ENCODE data around the gene MLC1.

Gene MLC1

DNA sequence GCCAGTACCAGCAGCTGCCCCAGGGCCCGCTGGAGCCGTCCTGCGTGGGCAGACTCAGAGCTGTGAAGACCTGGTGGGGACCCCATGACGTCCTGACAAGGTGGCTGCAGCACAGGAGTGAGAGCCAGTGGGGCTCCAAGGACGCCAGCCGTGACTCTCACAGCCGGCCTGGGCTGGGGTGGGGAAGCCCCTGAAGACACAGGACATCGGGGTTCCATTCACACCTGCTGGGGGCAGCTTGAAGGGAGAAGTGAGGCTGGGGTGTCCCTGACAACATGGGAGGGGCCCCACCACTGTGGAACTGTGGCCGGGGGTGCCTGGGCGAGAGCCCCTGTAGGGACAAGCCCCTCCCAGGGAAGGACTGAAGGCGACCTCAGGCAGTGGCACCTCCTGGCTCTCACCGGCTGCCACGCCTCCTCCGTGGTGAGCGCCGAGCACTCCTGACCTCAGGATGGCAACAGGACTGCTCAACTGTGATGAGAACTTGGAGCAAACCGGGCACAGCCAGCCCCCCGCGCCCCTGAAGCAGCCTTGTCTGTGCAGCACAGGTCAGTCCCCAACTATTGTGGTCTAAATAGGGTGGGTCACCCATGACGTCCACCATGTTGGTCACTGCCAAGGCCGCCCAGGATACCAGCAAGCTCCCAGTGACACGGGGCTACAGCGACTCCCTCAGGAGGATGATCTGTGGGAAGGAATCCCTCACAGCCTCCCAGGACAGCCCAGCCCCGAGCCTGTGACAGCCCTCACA, 49.9 kb downstream of the MLC1 start:
- no peak for DNase-seq (ENCODE audit: low read depth)

DNA sequence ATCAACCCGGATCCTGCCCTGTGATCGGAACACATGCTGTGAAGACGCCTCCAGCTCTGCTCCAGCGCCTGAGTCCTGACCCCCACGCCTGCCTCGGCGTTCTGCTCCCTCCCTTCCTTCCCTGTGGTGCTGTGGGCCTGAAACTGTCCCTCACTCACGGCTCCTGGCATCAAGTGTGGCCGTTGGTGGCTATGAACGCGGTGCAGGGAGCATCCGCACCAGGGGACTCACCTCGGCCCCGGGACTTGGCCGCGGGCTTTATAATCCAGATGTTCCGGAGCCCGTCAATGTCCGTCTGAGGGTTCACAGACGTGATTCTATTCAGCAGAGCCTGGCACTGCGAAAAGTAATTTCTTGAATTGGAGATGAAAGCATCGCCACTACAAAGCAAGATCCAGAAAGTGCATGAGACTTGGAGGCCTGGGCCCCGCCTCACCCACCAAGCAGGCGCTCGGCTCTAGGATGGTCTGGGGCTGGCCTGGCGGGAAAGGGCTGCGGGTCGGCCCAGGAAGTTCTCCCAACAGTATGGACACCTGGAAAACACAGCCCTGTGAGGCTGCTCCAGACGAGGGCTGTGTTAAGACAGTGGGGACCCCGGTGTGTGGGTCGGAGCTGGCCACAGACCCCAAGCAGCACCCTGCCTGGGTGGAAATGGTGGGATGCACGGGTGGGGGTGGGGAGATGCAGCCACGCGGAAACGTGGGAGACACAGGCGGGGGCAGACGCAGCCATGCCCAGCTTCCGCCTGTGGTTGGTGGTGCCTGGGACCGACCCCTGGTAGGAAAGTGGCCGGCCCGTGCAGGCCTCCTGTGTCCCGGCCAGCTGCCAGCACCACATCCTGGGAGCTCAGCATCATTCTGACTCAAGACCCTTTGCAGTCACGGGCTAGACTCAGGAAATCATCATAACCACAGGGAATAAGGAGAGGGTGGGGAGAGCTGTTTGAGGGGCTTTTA, 50.8 kb downstream of the MLC1 start:
- no peak for DNase-seq (ENCODE audit: low read depth)

DNA sequence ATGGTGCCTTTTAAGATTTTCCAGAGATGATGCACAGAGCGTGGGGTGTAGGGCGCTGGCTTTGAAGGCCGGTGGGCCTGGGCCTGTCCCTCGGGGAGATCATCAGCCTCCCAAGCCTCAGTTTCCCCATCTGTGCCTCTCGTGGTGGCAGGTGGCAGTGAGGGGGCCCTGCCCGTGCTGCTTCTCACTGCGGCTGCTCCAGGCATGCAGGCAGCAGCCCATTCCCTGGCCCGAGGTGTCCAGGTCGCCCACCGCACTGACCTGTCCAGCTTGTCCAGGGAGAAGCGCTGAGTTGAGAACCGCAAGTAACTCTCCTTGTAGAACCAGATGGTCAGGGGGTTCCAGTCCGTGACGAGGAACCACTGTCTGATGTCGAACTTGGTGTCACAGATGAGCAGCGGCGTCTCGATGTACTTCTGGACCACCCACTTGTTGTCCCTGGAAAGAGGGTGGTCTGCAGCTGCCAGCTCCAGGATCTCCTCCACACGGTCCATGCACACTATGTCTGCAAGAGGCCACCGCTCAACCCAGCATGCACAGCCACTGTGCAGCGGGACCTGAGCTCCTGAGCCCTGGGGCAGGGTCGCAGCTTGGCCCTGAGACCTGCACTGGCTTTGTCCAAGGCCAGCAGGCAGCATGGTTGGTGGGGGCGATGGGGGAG, 52.2 kb downstream of the MLC1 start:
- no peak for DNase-seq (ENCODE audit: low read depth)

DNA sequence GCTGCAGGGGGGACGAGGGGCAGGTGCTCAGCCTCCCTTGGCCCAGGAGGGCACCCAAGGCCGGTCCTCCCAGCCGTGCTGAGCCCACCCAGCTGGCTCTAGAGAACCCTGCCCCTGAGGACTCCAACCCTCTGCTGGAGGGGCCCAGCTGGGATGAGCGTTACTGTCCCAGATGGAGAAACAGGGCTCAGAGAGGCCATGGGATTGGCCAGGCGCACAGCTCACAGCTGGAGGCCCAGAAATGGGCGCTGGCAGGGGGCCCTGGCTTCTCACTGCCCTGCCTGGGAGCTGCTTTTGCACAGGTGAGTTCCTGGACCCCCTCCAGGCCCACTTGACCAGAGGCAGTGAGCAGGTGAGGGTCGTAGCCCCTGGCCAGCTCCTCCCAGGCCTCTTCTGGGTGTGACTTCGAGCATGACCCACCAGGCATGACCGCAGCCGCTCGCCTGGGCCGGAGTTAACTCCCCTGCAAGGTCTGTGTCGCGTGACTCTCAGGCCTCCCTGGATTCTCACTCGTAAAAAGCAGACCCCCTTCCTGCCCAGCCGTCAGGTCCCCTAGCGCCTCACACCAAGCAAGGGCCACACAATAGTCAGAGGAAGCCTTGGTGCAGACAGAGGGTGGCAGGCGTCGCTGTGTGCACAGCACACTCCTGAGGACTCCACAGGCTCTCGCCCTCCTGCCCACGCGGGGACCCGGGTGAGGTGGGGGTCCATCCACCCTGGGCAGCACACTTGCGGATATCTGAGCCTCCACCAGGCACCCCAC, 52.9 kb downstream of the MLC1 start:
- no peak for DNase-seq (ENCODE audit: low read depth)

DNA sequence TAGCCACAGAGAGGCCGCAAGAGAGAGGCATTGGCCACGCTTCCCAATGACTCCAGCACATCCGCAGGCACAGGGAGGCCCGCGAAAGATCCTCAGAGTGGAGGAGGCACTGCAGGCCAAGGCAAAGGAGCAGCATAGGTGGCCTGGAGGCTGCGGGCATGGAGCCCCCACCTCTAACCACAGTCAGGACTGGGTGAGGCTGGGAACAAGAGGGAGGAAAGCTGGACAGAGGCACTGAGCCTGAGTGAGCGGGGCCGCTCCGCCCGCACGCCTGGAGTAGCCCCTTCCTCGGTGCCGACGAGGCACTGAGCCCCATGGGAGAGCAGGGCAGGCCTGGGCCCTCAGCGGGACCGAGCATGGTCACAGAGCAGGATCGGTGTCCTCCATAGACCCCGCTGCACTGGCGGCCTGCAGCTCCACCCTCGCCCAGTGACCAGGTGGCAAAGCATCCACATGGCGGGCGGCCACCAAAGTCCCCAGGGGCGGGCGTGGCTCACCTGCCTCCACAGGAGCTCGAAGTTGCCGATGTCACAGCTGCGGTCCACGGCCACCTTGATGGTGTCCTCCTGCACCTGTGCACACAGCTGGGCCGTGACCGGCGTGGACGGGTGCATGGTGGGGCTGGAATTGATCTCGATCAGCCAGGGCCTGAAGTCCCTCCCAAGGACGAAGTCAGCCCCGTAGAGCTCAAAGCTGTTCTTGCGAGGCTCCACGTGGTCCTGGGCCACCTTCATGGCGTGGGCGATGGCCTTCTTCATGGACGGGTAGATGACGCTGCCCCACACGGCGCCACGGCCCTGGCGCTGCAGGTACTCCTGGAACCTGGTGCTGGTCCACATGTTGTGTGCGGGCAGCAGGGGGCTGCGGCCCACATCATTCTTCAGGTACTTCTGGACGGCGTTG, 53.8 kb downstream of the MLC1 start:
- DNase-seq (ENCODE audit: low read depth), result no peak

DNA sequence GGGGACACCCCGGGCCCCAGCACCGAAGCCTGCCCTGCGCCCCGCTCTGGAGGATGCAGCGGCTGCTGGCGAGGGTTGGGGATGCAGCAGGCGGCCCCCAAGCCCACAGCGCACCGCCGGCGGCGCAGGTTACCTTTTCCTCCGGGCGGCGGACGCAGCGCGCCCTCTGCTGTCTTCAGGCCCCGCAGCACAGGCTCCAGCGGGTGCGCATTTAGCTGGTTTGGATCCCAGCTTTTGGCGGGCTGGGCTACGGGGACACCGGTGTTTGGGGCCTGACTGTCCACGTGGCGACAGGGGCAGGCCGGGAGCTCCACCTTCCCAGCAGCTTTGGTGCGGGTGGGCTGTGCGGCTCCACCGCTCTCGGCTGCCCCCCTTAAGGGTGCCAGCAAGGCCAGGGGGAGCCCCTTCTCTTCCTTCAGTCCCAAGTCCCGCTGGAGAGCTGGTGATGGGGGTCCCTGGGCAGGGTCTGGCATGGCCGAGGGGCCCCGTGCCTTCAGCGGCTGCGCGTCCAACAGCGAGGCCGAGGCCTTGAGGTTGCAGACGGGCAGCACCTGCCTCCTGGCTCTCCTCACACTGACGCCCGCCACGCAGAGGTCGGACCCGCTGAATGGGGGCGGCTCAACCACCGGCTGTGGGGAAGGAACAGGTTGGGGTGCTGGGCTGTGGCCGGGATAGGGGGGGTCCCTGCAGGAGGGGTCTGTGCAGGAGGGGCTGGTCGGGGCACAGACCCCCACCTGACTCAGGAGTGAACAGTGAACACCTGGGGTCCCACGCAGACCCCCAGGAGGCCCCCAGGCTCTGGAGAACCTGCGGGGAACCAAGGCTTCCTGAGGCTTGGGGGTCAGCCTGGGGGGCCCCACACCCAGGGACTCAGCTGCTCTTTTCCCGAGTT, 54.7 kb downstream of the MLC1 start:
- DNase-seq (ENCODE audit: low read depth), result peak; percentile 87

DNA sequence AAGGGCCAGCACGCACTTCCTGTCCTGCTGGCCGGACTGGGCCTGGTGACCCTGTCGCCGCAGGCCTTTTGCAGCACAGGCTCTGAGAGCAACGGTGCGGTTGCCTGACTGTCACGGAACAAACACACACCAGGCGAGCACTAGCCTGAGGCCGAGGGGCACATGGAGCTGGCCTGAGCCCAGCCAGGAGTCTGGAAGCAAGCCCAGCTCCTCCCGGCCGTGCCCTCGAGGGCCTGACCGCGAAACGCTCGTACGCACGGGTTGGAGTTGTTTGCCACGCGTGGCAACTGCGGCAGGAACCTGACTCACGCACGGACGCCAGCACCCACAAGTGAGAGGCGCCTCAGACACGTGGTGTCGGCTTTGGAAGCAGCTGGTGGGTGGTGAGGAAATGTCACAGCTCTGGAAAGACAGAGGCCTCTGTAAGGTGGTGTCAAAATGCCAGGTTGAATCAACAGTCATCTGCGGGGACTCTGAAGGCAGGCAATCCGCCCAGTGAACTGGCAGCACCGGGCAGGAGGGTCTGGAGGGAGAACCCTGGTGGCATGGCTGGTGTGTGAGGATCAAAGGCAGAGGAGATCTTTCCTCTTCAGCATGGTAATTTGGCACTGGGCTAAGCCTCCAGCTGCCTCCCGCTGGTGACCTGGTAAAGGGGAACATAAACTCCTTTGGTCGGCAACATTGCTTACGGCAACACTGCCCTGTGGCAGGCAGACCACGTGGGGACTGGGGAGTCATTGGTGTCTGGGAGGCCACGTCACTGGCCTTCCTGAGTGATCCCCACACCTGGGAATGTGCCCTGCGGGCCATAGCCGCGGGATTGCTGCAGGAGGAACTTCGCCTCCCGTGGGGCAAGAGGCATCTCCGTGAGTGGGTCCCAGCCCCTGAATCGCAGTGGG, 57.3 kb downstream of the MLC1 start:
- no peak for DNase-seq (ENCODE audit: low read depth)

DNA sequence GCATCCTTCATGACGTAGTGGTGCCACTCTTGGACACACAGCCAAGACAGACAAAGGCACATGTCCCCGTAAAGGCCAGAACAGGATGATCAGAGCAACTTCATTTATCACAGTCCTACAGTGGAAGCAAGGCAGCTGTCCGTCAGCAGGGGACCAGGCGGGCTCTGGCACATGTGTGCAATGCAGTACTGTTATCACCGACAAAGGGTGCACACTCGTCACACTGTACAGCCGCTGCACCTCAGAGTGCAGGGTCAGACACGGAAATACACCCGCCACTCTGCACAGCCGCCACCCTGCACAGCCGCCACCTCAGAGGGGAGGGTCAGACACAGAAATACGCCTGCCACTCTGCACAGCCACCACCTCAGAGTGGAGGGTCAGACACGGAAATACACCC, 59.2 kb downstream of the MLC1 start:
- no peak for DNase-seq (ENCODE audit: low read depth)

DNA sequence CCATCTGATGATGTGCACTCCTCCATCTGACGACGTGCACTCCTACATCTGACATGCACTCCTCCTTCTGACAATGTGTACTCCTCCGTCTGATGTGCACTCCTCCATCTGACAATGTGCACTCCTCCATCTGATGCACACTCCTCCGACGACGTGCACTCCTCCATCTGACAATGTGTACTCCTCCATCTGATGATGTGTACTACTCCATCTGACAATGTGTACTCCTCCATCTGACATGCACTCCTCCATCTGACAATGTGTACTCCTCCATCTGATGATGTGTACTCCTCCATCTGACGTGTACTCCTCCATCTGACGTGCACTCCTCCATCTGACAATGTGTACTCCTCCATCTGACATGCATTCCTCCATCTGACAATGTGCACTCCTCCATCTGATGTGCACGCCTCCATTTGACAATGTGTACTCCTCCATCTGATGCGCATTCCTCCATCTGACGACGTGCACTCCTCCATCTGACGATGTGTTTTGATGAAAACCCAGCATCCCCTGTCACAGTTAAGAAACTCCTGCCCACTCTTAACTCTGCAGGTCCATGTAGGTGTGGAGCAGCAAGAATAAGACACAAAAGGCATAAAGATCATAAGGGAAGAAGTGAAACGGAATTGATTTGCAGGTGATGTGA, 62.9 kb downstream of the MLC1 start:
- DNase-seq (ENCODE audit: low read depth), result no peak

DNA sequence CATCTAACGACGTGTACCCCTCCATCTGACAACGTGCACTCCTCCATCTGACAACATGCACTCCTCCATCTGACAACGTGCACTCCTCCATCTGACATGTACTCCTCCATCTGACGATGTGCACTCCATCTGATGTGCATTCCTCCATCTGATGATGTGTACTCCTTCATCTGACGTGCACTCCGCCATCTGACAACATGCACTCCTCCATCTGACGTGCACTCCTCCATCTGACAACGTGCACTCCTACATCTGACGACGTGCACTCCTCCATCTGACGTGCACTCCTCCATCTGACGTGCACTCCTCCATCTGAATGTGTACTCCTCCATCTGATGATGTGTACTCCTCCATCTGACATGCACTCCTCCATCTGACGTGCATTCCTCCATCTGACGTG, 64.6 kb downstream of the MLC1 start:
- no peak for DNase-seq (ENCODE audit: low read depth)

DNA sequence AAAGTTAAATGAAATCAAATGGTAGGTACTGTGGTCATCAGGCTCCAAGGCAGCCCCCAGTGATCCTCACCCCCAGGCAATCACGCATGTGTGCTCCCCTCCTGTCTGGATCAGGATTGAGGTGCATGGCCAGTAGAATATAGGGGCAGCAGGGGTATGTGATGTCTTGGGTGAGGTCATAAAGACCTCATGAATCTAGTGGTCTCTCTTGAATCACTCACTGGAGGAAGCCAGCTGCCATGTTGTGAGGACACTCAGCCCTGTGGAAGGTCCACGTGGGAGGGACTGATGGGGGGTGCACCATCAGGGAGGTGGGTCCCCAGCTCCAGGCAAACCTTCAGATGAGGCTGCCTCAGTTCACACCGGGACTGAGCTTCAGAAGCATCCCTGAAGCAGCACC, 65.9 kb downstream of the MLC1 start:
- no peak for DNase-seq (ENCODE audit: low read depth)

DNA sequence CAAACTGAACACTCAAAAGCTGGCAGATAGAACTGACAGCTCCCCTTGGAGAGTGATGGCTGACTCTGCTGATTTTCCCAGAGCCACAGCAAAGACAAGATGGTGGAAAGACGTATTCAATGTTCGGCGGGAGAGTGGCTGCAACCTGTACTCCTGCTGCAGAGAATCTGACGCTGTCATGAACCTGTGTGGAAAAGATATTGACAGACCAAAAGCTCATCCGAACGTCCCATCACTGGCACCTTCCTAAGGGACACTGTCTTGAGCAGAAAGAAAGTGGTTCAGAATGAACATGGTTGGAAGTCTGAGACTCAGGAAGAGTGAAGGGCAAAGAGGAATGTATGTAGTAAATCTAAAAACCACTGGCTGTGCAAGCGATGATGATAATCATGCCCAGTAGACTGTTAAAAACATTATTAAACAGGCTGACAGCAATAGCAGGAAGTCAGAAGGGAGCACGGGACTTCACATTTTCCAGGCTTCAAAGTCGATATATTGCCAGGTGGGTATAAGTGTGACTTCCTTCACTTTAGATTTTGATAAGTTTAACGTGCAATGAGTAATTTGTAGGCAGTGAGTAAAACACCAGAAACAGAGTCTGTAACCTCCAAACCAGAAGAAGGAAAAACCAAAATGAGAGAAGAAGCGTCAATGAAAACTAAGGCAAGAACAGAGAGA, 66.5 kb downstream of the MLC1 start:
- no peak for DNase-seq (ENCODE audit: low read depth)

DNA sequence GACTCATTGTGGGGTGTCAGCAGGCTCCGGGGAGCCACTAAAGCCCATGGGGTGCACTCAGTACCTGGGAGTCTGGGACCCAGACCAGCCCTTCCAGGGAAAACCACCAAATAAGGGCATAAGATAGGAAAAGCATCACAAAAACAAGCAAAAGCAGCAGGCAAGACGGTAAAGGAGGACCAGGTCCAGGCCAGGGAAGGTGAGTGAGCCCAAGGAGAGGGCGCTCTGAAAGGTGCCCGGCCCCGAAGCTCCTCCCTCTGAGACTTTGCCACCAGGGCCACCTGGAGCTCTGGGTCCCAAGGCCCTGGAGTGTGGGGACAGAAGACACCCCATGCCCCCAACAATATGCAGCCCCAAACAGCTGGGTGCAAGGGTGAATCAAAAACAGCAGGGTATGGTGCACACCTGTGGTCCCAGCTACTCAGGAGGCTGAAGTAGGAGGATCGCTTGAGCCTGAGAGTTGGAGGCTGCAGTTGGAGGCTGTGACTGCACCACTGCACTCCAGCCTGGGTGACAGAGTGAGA, 67.5 kb downstream of the MLC1 start:
- no peak for DNase-seq (ENCODE audit: low read depth)

DNA sequence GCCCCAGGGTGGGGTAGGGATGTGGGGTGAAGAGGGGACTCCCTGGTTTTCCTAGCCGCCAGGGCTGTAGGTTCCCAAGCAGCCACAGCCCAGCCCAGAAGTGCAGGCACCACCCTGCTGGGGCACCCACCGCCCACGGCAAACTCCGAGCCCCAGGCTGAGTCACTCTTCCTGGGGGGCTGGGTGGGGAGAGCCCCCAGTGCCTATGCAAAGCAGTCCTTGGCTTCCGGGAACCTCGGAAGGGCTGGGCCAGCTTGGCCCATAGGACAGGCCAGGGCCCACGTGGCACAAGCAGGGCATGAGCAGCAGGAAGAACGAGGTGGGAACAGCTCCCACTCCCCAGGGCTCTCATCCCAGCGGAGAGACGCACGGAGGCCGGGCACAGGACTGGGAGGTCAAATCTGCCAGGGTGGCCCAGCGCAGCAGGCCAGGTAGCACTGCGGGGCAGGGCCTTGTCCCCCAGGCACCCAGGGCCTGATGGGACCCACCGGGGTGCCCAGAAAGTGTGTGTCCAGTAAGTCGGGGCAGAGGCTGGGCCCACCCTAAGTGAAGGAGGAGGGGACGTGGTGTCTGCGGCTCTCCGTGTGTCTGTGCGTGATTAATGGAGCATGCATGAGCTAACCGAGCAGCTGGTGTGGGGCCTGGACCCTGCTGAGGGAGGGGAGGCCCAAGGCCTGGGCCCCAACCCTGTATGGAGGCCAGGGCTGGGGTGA, 68.1 kb downstream of the MLC1 start:
- peak; percentile 75 for DNase-seq (ENCODE audit: low read depth)

DNA sequence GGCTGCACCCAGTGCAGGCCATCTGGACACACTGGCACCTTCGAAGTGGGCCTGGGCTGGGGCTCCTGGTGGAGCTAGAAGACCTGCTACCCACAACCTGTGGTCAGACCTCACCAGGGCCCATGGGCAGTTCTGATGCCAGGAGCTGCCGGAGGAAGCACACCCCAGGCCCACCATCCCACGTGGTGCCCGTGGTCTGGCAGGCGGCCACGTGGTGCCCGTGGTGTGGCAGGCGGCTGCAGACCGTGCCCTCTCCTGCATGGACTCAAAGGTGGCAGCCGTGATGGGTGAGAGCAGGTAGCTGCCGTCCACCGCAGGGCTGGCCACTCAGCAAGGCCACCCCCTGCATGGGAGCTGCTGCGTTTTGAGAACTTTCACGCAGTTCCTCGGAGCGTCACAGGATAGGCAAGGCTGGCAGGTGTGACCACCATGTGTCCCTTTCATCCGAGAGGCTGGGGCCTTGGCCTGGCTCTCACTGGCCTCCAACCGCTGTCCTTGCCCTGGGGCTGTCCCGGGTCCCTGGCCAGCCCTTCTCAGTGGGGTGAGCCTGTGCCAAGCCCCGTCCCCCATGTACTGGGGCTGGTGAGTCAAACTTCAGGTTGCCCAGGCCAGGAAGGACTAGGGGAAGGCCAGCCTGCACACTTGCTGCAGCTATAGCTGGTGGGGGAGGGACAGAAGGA, 68.8 kb downstream of the MLC1 start:
- DNase-seq (ENCODE audit: low read depth), result no peak

Measured in activated T-cell treated with anti-CD3 and anti-CD28 coated beads for 48 hours (primary cell).